Transverse colon (tissue), 4 donors: Measurements from ENCODE around the gene MAPKAPK2. TPM values are rescaled to one million over a fixed set of nuclear protein-coding genes. Genes with fewer than 3 reads are reported as not detected.
A peak's percentile ranks its signal among the peaks of the same experiment; 100 is the strongest.

Source experiments
- DNase-seq: peaks from one replicate; pipeline ENCODE4 v3.0.0-alpha.2; 2019
- H3K27ac ChIP-seq, 4 donors: fragments of 200-600 bp; sonication (generic); 2 replicates each; pipeline ENCODE4 v1.5.1; 2016 to 2018; ENCODE audit warnings: inconsistent platforms in 4 of 4
- H3K27me3 ChIP-seq: fragments of 200-600 bp; sonication (generic); 2 replicates; pipeline ENCODE4 v1.5.1; 2017; ENCODE audit warnings: inconsistent platforms
- H3K36me3 ChIP-seq, 4 donors: fragments of 200-600 bp; sonication (generic); 2 replicates each; pipeline ENCODE4 v1.5.1; 2017 to 2019; ENCODE audit warnings: inconsistent platforms in 4 of 4
- H3K4me1 ChIP-seq, 4 donors: fragments of 200-600 bp; sonication (generic); 2 replicates each; pipeline ENCODE4 v1.5.1; 2017 to 2020; ENCODE audit warnings: inconsistent platforms in 4 of 4
- H3K4me3 ChIP-seq, 4 donors: fragments of 200-600 bp; sonication (generic); 1 replicate in 1 of 4; 2 replicates in 3 of 4; pipeline versions ENCODE4 v1.5.1 to v1.6.1; 2017 to 2019; ENCODE audit warnings: inconsistent platforms in 4 of 4
- H3K9me3 ChIP-seq, 2 donors: fragments of 200-600 bp; sonication (generic); 2 replicates each; pipeline ENCODE4 v1.5.1; 2017 to 2019; ENCODE audit warnings: inconsistent platforms in 2 of 2
- EP300 ChIP-seq: sonication (generic); formaldehyde crosslinking; IDR thresholded peaks from one replicate; pipeline ENCODE4 v1.6.1; 2017; ENCODE audit warnings: antibody characterized with exemption, low read depth
- POLR2A ChIP-seq: fragments of 450-650 bp; IDR thresholded peaks from one replicate; pipeline ENCODE4 v1.6.1; 2016; ENCODE audit warnings: antibody characterized with exemption, mild to moderate bottlenecking, moderate library complexity
- POLR2AphosphoS5 ChIP-seq, 3 donors: sonication (generic); formaldehyde crosslinking; IDR thresholded peaks; one replicate each; pipeline ENCODE4 v1.6.1; 2016; ENCODE audit warnings: antibody characterized with exemption in 3 of 3
- WGBS, 2 donors: methylation state at CpG; one replicate each; pipeline ENCODE4 v1.1.5; 2018; ENCODE audit warnings: low coverage in 1 of 2; 5-methylcytosine and 5-hydroxymethylcytosine counted together
- in situ Hi-C, 4 donors: fragments of 200-750 bp; cut with MboI; loops; one replicate each; pipeline versions ENCODE4 v1.15.0 to v1.15.1; 2017; ENCODE audit warnings: low sequenced_read_pairs in 3 of 4, low pct_ligation_motif_present in 1 of 4, low pct_unique_long_range_greater_than_20kb in 1 of 4
- intact Hi-C: fragments of 100-400 bp; cut with DNase I; formaldehyde crosslinking; loops from one replicate; pipeline ENCODE4 v1.15.1; 2023; ENCODE audit warnings: low total_unique reads
- total RNA-seq, 4 donors: library from RNA; depleted of rRNA; stranded (reverse); fragments of >200 nt; gene quantifications; one replicate each; pipeline ENCODE4 v1.1.0, GENCODE V29; 2016
- TF ChIP-seq, protein P1 (sequence below), 5 experiments: fragments of 200-600 bp in 3 of 5; fragments of 450-650 bp in 2 of 5; sonication (generic) in 3 of 5; IDR thresholded peaks; 1 replicate in 2 of 5; 2 replicates in 3 of 5; pipeline ENCODE4 v1.5.1; 2016 to 2017; ENCODE audit warnings: antibody characterized with exemption in 5 of 5, inconsistent platforms in 3 of 5, mild to moderate bottlenecking in 2 of 5, moderate library complexity in 1 of 5

Gene MAPKAPK2
- total RNA-seq, 4 donors from 2014 or later: 47.0 to 74.8 (median 52.2) TPM

DNA sequence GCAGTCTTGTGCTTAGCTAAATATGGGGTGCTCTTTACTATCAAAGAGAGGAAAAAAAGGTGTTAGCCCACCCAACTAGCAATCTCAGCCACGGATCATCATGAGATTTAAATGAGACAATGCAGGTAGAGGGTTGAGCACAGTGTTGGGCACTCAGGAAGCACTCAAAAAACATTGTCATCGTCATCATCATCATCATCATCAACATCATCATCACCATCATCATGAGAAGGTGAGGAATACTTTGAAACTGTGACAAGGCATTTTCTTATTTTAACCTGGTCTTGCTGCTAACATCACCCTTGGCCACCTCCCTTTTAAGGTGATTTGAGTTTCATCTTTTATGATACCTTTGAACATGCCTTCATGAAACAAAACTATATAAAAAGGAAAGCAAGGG, 3.3 kb upstream of the MAPKAPK2 start:
- 14 to 71% methylated on average over 1 to 2 of the region's 2 CpGs for WGBS, 2 donors
- Histone ChIP-seq H3K36me3 (no peaks in the 10 kb centered on the region), H3K4me1 (peaks cover 0 to 20% (median 7%) of the 10 kb centered on the region in 4 donors), H3K27ac (no peak overlapping the region), H3K9me3 (no peaks in the 10 kb centered on the region), H3K4me3 (no peak overlapping the region), H3K27me3 (no peaks in the 10 kb centered on the region)
- intact Hi-C loops (no loop called here), in situ Hi-C loops (no loop called here)
- TF ChIP-seq POLR2A (no peak), EP300 (no peak), POLR2AphosphoS5 (IDR thresholded peaks at IDR 0.05) (no peak)
- TF ChIP-seq, protein P1, sequence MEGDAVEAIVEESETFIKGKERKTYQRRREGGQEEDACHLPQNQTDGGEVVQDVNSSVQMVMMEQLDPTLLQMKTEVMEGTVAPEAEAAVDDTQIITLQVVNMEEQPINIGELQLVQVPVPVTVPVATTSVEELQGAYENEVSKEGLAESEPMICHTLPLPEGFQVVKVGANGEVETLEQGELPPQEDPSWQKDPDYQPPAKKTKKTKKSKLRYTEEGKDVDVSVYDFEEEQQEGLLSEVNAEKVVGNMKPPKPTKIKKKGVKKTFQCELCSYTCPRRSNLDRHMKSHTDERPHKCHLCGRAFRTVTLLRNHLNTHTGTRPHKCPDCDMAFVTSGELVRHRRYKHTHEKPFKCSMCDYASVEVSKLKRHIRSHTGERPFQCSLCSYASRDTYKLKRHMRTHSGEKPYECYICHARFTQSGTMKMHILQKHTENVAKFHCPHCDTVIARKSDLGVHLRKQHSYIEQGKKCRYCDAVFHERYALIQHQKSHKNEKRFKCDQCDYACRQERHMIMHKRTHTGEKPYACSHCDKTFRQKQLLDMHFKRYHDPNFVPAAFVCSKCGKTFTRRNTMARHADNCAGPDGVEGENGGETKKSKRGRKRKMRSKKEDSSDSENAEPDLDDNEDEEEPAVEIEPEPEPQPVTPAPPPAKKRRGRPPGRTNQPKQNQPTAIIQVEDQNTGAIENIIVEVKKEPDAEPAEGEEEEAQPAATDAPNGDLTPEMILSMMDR (IDR thresholded peaks at IDR 0.05): no peak
- DNase-seq: no peak

DNA sequence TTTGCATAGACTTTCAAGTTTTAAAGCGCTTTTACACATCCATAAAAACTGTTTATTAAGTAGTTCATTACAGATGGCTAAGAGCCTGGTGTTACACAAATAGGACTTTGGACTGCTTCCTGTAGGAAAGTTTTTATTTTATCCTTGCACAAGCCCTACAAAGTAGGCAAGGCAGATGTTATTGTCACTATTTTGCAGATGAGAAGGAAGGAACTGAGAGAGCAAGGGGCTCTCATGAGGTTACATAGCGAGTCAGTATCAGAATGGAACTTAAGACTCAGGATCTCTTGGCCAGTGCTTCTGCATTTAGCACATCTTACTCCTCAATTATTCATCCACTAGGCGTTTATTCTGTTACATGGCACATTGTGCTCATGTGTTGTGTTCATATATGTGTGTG, 2.6 kb upstream of the MAPKAPK2 start:
- no peak for DNase-seq
- H3K4me3 ChIP-seq: no peak overlapping the region
- no peaks in the 10 kb centered on the region for H3K9me3 ChIP-seq
- peaks cover 2 to 27% (median 12%) of the 10 kb centered on the region in 4 donors for H3K4me1 ChIP-seq
- H3K27me3 ChIP-seq: no peaks in the 10 kb centered on the region
- TF ChIP-seq EP300: no peak
- TF ChIP-seq POLR2A: no peak
- TF ChIP-seq, protein P1 (IDR thresholded peaks at IDR 0.05): no peak
- TF ChIP-seq POLR2AphosphoS5 (IDR thresholded peaks at IDR 0.05): no peak
- no peaks in the 10 kb centered on the region for H3K36me3 ChIP-seq
- in situ Hi-C loops (no loop called here), intact Hi-C loops (no loop called here)
- 51 to 55% methylated on average over 3 of the region's 3 CpGs for WGBS, 2 donors
- peak overlapping the region in 1 of 4 donors; percentile 31 for H3K27ac ChIP-seq

DNA sequence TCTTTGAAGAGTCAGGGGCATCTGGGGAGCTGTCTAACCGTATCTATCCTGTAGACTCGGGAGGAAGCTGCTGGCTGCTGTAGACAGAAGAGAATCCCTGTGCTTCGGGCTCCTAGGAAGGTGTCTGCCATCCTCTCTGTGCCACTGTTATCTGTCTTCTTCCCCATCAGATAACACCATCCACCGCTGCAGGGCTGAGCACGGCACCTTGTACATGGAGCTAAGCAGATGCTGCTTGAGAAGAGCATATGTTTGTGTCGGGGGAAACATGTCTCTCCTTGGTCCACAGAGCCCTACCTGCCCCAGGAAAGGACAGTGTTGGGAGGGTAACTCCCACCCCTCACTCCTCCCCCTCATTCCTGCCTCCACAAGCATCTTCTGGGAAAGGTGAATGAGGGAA, 1.4 kb upstream of the MAPKAPK2 start:
- Histone ChIP-seq H3K4me3 (no peak overlapping the region), H3K27me3 (no peaks in the 10 kb centered on the region), H3K9me3 (no peaks in the 10 kb centered on the region), H3K27ac (no peak overlapping the region), H3K4me1 (peaks cover 13 to 39% (median 24%) of the 10 kb centered on the region in 4 donors), H3K36me3 (no peaks in the 10 kb centered on the region)
- intact Hi-C loops: no loop called here
- TF ChIP-seq POLR2A: no peak
- TF ChIP-seq EP300: no peak
- TF ChIP-seq, protein P1 (IDR thresholded peaks at IDR 0.05): no peak
- TF ChIP-seq POLR2AphosphoS5 (IDR thresholded peaks at IDR 0.05): no peak
- WGBS, 2 donors: 97% methylated on average over 6 of the region's 6 CpGs; no CpG with 5 or more reads in 1 of the 2 donors
- no peak for DNase-seq
- in situ Hi-C loops: no loop called here

DNA sequence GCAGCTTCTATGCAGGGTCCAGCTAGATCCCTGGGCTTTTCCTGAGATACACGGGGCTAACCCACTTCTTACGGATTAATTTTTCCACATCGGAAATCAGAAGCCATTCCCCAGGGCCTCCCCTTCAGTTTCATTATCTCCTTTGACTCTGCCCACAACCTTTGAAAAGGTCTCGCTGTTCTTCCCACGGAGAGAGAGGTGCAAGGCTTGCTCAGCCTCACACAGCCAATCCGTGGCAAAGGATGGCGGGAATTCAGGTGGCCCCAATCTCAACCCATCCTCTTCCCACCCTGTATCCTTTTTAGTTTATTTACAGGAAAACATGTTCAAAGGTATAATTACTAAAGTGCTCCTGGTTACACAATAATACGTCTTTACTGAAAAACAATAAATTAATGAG, 702 bp upstream of the MAPKAPK2 start:
- no peaks in the 10 kb centered on the region for H3K27me3 ChIP-seq
- DNase-seq: no peak
- peak overlapping the region in 3 of 4 donors; percentile 96 to 98 (median 97) for H3K27ac ChIP-seq
- WGBS, 2 donors: 47 to 59% methylated on average over 5 to 8 of the region's 8 CpGs
- peak overlapping the region in 1 of 4 donors; percentile 76 for H3K4me3 ChIP-seq
- H3K9me3 ChIP-seq: no peaks in the 10 kb centered on the region
- H3K36me3 ChIP-seq: no peaks in the 10 kb centered on the region
- in situ Hi-C loops: no loop called here
- peaks cover 20 to 46% (median 31%) of the 10 kb centered on the region in 4 donors for H3K4me1 ChIP-seq
- TF ChIP-seq POLR2AphosphoS5 (IDR thresholded peaks at IDR 0.05) (no peak), EP300 (no peak), POLR2A (no peak)
- TF ChIP-seq, protein P1 (IDR thresholded peaks at IDR 0.05): no peak
- intact Hi-C loops: no loop called here
